MCF 10A (cell line): Measurements from ENCODE around the gene MED20. TPM values are rescaled to one million over a fixed set of nuclear protein-coding genes. Genes with fewer than 3 reads are reported as not detected.

Experiments
- BruUV-seq: library from RNA; stranded (reverse); fragments of 400-500 nt; replicated peaks from 2 replicates; lab custom pipeline; 2021; lab: Mats Ljungman, UMichigan
- CTCF ChIA-PET: fragments of 300-600 bp; sonication (Branson Sonifier 250); formaldehyde crosslinking; extraction: SDS; loops from one replicate; lab custom pipeline; 2021; ENCODE audit warnings: antibody characterized with exemption, inconsistent platforms; lab: Yijun Ruan, JAX
- POLR2A ChIA-PET: fragments of 300-600, 350-650 bp; sonication (Branson Sonifier 250); formaldehyde crosslinking; extraction: SDS; loops from one replicate; lab custom pipeline; 2020; ENCODE audit warnings: antibody characterized with exemption, inconsistent platforms; lab: Yijun Ruan, JAX
- DNase-seq: peaks from one replicate; pipeline ENCODE4 v3.0.0-alpha.2; 2018; ENCODE audit not compliant: unreplicated experiment
- H3K27ac Mint-ChIP-seq: one replicate; pipeline ENCODE4 v1.8.0; 2022; ENCODE audit warnings: mild to moderate bottlenecking, low read depth, mixed read lengths; ENCODE audit not compliant: unreplicated experiment
- H3K27me3 Mint-ChIP-seq: one replicate; pipeline ENCODE4 v1.8.0; 2022; ENCODE audit warnings: mixed read lengths; ENCODE audit not compliant: insufficient read depth, unreplicated experiment
- H3K36me3 Mint-ChIP-seq: one replicate; pipeline ENCODE4 v1.8.0; 2022; ENCODE audit warnings: mild to moderate bottlenecking, moderate library complexity, mixed read lengths; ENCODE audit not compliant: insufficient read depth, unreplicated experiment
- H3K4me1 Mint-ChIP-seq: one replicate; pipeline ENCODE4 v1.8.0; 2022; ENCODE audit warnings: mixed read lengths; ENCODE audit not compliant: insufficient read depth, unreplicated experiment
- H3K4me3 Mint-ChIP-seq: one replicate; pipeline ENCODE4 v1.8.0; 2022; ENCODE audit warnings: mild to moderate bottlenecking, moderate library complexity, mixed read lengths; ENCODE audit not compliant: unreplicated experiment
- H3K9me3 Mint-ChIP-seq: one replicate; pipeline ENCODE4 v1.8.0; 2022; ENCODE audit warnings: mixed read lengths; ENCODE audit not compliant: unreplicated experiment
- CTCF ChIP-seq: fragments of 200-600 bp; IDR thresholded peaks from one replicate; pipeline ENCODE4 v1.8.0; 2022; ENCODE audit warnings: antibody characterized with exemption, mild to moderate bottlenecking; ENCODE audit not compliant: unreplicated experiment
- intact Hi-C: fragments of 100-400 bp; cut with micrococcal nuclease; formaldehyde crosslinking; loops from 2 replicates; pipeline ENCODE4 v1.14.1; 2022
- total RNA-seq: library from RNA; stranded (reverse); gene quantifications from 2 replicates; pipeline ENCODE4 v1.2.3, GENCODE V29; 2022

Gene MED20
- total RNA-seq, 1 experiment from 2014 or later = 27.6 TPM

DNA sequence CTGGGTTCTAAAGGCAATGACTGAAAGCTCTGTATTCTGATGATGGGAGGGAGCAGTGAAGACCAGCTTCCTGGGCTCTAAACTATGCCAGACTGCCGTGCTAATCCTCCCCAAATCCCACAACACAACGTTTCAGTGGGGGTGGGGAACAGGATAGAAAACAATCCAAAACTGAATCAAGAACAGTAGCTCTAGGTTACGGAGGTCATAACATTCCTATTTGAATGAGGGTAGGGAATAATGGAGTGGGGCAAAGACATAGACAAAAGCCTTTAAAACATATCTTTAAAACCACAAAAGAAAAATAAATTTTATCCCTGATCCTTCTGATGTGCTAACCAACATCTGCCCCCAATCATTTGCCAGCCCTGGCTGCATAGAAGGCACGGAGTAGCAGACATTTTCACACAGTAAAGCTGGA, 33.6 kb downstream of the MED20 start:
- DNase-seq = no peak
- peaks cover 6% of the 10 kb centered on the region for H3K36me3 Mint-ChIP-seq
- H3K4me3 Mint-ChIP-seq = no peak overlapping the region
- H3K9me3 Mint-ChIP-seq = no peaks in the 10 kb centered on the region
- ChIA-PET CTCF (interaction anchor here (0.6 to 1.0 kb wide), 2 partner anchors 111 to 1436 kb away, joined by 3 to 5 read pairs; no protein-coding TSS in a partner anchor), POLR2A (interaction anchor here (0.9 to 2.3 kb wide), 3 partner anchors 9 to 158 kb away, joined by 3 to 11 read pairs (median 4); partner anchors contain the start of genes BYSL and MED20)
- BruUV-seq = no TSS peak
- H3K27me3 Mint-ChIP-seq = no peaks in the 10 kb centered on the region
- H3K4me1 Mint-ChIP-seq = no peaks in the 10 kb centered on the region
- H3K27ac Mint-ChIP-seq = no peak overlapping the region
- TF ChIP-seq CTCF = no peak
- intact Hi-C loops = no loop called here

DNA sequence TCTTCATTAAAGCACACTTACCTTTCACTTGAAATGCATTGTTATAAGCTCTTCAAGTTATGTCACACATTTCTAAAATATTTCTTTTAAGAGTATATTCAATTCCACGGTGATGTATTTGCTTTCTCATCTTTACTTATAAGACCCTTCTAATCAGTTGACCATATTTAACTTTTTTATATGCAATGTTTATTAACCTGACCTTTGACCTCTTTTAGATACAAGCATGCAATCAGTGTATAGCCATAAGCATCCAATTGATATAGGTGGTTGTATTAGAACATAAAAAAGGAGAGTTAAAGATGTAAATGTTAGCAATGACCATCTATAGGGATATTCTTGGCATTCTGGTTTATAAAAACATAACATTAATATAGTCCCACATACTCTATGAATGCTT, 35.0 kb downstream of the MED20 start:
- no peak for DNase-seq
- H3K27ac Mint-ChIP-seq = no peak overlapping the region
- H3K4me1 Mint-ChIP-seq = no peaks in the 10 kb centered on the region
- no peaks in the 10 kb centered on the region for H3K27me3 Mint-ChIP-seq
- no peak overlapping the region for H3K4me3 Mint-ChIP-seq
- H3K36me3 Mint-ChIP-seq = peaks cover 6% of the 10 kb centered on the region
- POLR2A ChIA-PET = interaction anchor here (0.7 to 2.3 kb wide), 2 partner anchors 16 to 35 kb away, joined by 3 to 11 read pairs; partner anchors contain the start of genes BYSL and MED20
- no peaks in the 10 kb centered on the region for H3K9me3 Mint-ChIP-seq
- intact Hi-C loops = no loop called here
- BruUV-seq = no TSS peak
- CTCF ChIA-PET = interaction anchor here (0.6 kb wide), 2 partner anchors 17 to 162 kb away, joined by 3 read pairs; no protein-coding TSS in a partner anchor
- no peak for TF ChIP-seq CTCF

- TF ChIP-seq CTCF = no peak
- Mint-ChIP-seq H3K27ac (no peak overlapping the region), H3K27me3 (no peaks in the 10 kb centered on the region), H3K9me3 (no peaks in the 10 kb centered on the region), H3K4me1 (no peaks in the 10 kb centered on the region), H3K36me3 (peaks cover 6% of the 10 kb centered on the region), H3K4me3 (no peak overlapping the region)
- DNase-seq = no peak
- ChIA-PET POLR2A (no interaction called here), CTCF (no interaction called here)
- intact Hi-C loops = no loop called here
- BruUV-seq = no TSS peak
Observed at GRCh38 chr6:41884957-41885356, 36.0 kb downstream of the MED20 start.

DNA sequence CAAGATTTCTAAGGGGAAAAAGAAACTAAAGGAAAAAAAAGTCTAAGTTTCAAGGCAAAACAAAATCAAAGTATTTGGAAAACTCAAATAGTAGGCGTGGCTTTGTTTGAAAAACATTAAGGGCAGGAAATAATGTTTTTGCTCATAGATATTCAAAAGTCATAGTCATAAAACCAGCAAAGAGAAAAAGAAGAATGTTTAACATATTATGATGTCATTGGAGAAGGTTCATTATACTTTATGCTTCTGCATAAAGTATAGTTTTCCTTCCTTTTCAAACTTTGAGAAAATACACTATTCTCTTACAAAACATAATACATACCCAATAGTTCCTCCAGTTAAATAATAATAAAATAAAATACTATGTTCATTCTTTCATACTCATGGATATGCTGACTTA, 39.4 kb downstream of the MED20 start:
- H3K4me3 Mint-ChIP-seq = no peak overlapping the region
- POLR2A ChIA-PET = no interaction called here
- no peak for DNase-seq
- H3K36me3 Mint-ChIP-seq = peaks cover 6% of the 10 kb centered on the region
- BruUV-seq = no TSS peak
- no peaks in the 10 kb centered on the region for H3K9me3 Mint-ChIP-seq
- intact Hi-C loops = no loop called here
- H3K27ac Mint-ChIP-seq = no peak overlapping the region
- CTCF ChIA-PET = no interaction called here
- peaks cover 10% of the 10 kb centered on the region for H3K4me1 Mint-ChIP-seq
- no peak for TF ChIP-seq CTCF
- no peaks in the 10 kb centered on the region for H3K27me3 Mint-ChIP-seq
